Neuron (in vitro differentiated cells): ENCODE data around the gene CFAP74.

Experiments used
- H2AFZ ChIP-seq: one replicate; pipeline ENCODE4 v1.6.1; 2013; ENCODE audit warnings: low read depth, mild to moderate bottlenecking, inconsistent platforms, low read length, moderate library complexity
- H3K27me3 ChIP-seq: one replicate; pipeline ENCODE4 v1.6.1; 2013; ENCODE audit warnings: low read length; ENCODE audit not compliant: insufficient read depth
- H3K36me3 ChIP-seq: one replicate; pipeline ENCODE4 v1.6.1; 2013; ENCODE audit warnings: low read length; ENCODE audit not compliant: insufficient read depth
- H3K4me1 ChIP-seq: one replicate; pipeline ENCODE4 v1.6.1; 2013; ENCODE audit warnings: low read length; ENCODE audit not compliant: insufficient read depth
- H3K4me3 ChIP-seq: 2 replicates; pipeline ENCODE4 v1.5.1; 2013; ENCODE audit warnings: mild to moderate bottlenecking, low read length, moderate library complexity
- H3K9me3 ChIP-seq: one replicate; pipeline ENCODE4 v1.6.1; 2013; ENCODE audit warnings: low read length

CFAP74 gene

GRCh38 chr1:1947493-1947892, 56.1 kb downstream of the CFAP74 start:
- H3K27me3 ChIP-seq, result peaks cover 5% of the 10 kb centered on the region
- no peaks in the 10 kb centered on the region for H3K4me1 ChIP-seq
- peaks cover 2% of the 10 kb centered on the region for H3K9me3 ChIP-seq
- no peak overlapping the region for H2AFZ ChIP-seq
- no peak overlapping the region for H3K4me3 ChIP-seq
- H3K36me3 ChIP-seq, result no peaks in the 10 kb centered on the region

DNA sequence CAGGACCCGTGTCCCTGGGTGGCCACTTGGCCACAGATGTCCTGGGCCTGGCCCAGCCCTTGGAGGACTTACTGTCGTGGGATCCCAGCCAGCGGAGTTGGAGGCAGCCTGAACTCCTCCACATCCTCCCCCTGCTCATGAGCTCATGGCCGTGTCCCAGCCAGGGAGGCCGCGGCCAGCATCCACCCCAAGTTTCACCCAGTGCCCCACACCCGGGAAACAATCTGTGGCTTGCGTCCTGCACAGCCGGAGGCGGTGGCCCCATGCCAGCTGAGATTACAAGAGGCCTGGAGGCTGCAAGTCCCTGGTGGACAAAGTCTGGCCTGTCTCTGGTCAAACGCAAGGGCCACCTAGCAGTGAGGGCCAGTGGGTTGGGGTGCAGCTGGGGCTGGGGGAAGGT, 57.0 kb downstream of the CFAP74 start:
- H3K27me3 ChIP-seq, result peaks cover 4% of the 10 kb centered on the region
- H2AFZ ChIP-seq, result no peak overlapping the region
- H3K4me3 ChIP-seq, result no peak overlapping the region
- peaks cover 2% of the 10 kb centered on the region for H3K9me3 ChIP-seq
- no peaks in the 10 kb centered on the region for H3K4me1 ChIP-seq
- H3K36me3 ChIP-seq, result no peaks in the 10 kb centered on the region

DNA sequence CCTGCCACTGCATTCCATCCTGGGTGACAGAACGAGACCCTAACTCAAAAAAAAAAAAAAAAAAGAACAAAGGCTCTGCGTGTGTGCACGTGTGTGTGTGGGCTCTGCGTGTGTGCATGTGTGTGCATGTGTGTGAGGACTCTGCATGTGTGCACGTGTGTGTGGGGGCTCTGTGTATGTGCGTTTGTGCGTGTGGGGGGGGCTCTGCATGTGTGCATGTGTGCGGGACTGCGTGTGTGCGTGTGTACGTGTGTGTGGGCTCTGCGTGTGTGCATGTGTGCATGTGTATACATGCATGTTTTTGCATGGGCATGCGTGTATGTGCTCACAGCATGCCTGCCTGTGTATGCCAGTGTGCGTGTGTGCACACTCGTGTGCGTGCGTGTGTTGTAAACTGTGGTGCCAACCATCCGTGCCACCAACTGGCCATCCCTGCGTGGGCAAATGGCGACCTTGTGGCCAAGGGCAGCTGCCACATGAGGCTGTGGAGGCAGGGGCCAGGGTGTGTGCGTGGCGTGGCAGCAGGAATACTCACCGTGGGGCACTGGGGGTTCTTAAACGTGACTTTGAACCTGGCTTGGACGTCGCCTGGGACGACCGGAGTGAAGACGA, 57.7 kb downstream of the CFAP74 start:
- Histone ChIP-seq H3K4me1 (no peaks in the 10 kb centered on the region), H3K9me3 (no peaks in the 10 kb centered on the region), H2AFZ (no peak overlapping the region), H3K36me3 (no peaks in the 10 kb centered on the region), H3K27me3 (peaks cover 8% of the 10 kb centered on the region), H3K4me3 (no peak overlapping the region)

GRCh38 chr1:1943834-1944570, 59.6 kb downstream of the CFAP74 start:
- Histone ChIP-seq H3K9me3 (no peaks in the 10 kb centered on the region), H2AFZ (no peak overlapping the region), H3K36me3 (no peaks in the 10 kb centered on the region), H3K27me3 (peaks cover 12% of the 10 kb centered on the region), H3K4me1 (no peaks in the 10 kb centered on the region), H3K4me3 (no peak overlapping the region)

- no peak overlapping the region for H2AFZ ChIP-seq
- H3K36me3 ChIP-seq, result no peaks in the 10 kb centered on the region
- no peaks in the 10 kb centered on the region for H3K9me3 ChIP-seq
- peaks cover 14% of the 10 kb centered on the region for H3K27me3 ChIP-seq
- H3K4me1 ChIP-seq, result no peaks in the 10 kb centered on the region
- no peak overlapping the region for H3K4me3 ChIP-seq
These were observed 60.6 kb downstream of the CFAP74 start for GRCh38 chr1:1942753-1943656.

GRCh38 chr1:1941868-1942752, 61.5 kb downstream of the CFAP74 start:
- H3K36me3 ChIP-seq, result no peaks in the 10 kb centered on the region
- H3K4me1 ChIP-seq, result no peaks in the 10 kb centered on the region
- no peaks in the 10 kb centered on the region for H3K9me3 ChIP-seq
- H3K27me3 ChIP-seq, result peaks cover 14% of the 10 kb centered on the region
- no peak overlapping the region for H3K4me3 ChIP-seq
- H2AFZ ChIP-seq, result no peak overlapping the region

GRCh38 chr1:1941211-1941841, 62.3 kb downstream of the CFAP74 start:
- Histone ChIP-seq H3K4me1 (no peaks in the 10 kb centered on the region), H3K4me3 (no peak overlapping the region), H3K27me3 (peaks cover 14% of the 10 kb centered on the region), H3K36me3 (no peaks in the 10 kb centered on the region), H2AFZ (no peak overlapping the region), H3K9me3 (no peaks in the 10 kb centered on the region)

GRCh38 chr1:1940123-1940425, 63.5 kb downstream of the CFAP74 start:
- H3K36me3 ChIP-seq, result no peaks in the 10 kb centered on the region
- H2AFZ ChIP-seq, result no peak overlapping the region
- H3K27me3 ChIP-seq, result peaks cover 14% of the 10 kb centered on the region

DNA sequence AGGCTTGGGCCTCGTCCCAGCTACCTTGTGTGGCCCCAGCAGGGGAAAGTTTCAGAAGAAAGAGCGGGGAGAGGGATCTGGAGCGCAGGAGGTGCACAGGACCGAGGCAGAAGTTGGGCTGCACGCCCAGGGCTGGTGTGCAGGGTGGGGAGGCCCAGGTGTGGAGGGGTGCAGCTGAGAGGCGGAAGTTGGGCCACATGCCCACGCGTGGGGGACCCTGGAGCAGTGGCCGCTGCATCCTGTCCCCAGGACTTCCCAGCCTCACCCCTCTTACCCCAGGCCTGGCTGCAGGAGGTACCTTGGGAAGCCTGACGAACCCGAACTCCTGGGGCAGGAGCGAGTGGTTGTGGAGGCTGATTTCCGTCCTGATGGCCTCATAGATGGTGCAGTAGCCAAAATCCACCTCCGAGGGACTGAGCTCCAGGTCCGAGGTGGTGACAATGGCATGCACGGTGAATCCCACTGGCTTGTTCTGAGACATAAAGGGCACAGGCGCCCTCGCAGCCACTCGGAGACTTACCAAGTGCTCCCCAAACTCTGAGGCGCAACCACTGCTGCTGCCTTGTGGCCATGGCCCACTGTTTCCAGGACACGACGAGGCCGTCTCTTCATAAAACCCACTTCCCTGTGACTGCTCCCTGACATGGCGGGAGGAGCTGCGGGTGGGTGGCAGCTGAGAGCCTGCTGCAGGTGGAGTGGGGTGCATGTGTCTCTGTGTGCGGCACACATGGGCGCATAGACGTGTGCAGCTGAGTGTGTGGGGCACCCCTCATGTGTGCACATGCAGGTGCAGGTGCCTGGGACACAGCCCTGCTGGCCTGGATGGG, 64.1 kb downstream of the CFAP74 start:
- no peaks in the 10 kb centered on the region for H3K9me3 ChIP-seq
- H3K36me3 ChIP-seq, result no peaks in the 10 kb centered on the region
- peaks cover 14% of the 10 kb centered on the region for H3K27me3 ChIP-seq
- no peak overlapping the region for H3K4me3 ChIP-seq
- no peaks in the 10 kb centered on the region for H3K4me1 ChIP-seq
- no peak overlapping the region for H2AFZ ChIP-seq

More at GRCh38 chr1:1940123-1940425, 63.5 kb downstream of the CFAP74 start:
- H3K4me3 ChIP-seq, result no peak overlapping the region
- H3K4me1 ChIP-seq, result no peaks in the 10 kb centered on the region
- no peaks in the 10 kb centered on the region for H3K9me3 ChIP-seq

GRCh38 chr1:1938613-1939295, 64.8 kb downstream of the CFAP74 start:
- peaks cover 14% of the 10 kb centered on the region for H3K27me3 ChIP-seq
- H3K9me3 ChIP-seq, result no peaks in the 10 kb centered on the region
- no peaks in the 10 kb centered on the region for H3K4me1 ChIP-seq
- H3K36me3 ChIP-seq, result no peaks in the 10 kb centered on the region
- no peak overlapping the region for H2AFZ ChIP-seq
- H3K4me3 ChIP-seq, result no peak overlapping the region

GRCh38 chr1:1938276-1938573, 65.4 kb downstream of the CFAP74 start:
- Histone ChIP-seq H3K4me3 (no peak overlapping the region), H3K27me3 (peaks cover 14% of the 10 kb centered on the region), H3K9me3 (no peaks in the 10 kb centered on the region), H3K4me1 (no peaks in the 10 kb centered on the region), H2AFZ (no peak overlapping the region), H3K36me3 (no peaks in the 10 kb centered on the region)
